Activated CD8-positive, alpha-beta T cell treated with anti-CD3 and anti-CD28 coated beads for 36 hours (primary cell): ENCODE data around the gene NKTR. TPM values are rescaled to one million over a fixed set of nuclear protein-coding genes. Genes with fewer than 3 reads are reported as not detected.

ENCODE experiments used
- ATAC-seq: fragments of 200-7000 bp; cut with Tn5 transposase; one replicate; pipeline ENCODE4 v1.10.0; 2021; ENCODE audit warnings: mild to moderate bottlenecking, moderate library complexity
- CTCF ChIA-PET: fragments of 350-600 bp; sonication (Branson Sonifier 250); formaldehyde crosslinking; loops from one replicate; lab custom pipeline; 2021; ENCODE audit warnings: antibody characterized with exemption; lab: Charles Lee
- POLR2A ChIA-PET: fragments of 350-600 bp; sonication (Branson Sonifier 250); formaldehyde crosslinking; loops from one replicate; lab custom pipeline; 2021; ENCODE audit warnings: antibody characterized with exemption; lab: Charles Lee
- DNase-seq: peaks from one replicate; pipeline ENCODE4 v3.0.0-alpha.2; 2020
- H3K27ac Mint-ChIP-seq: one replicate; pipeline ENCODE4 v1.8.0; 2021; ENCODE audit warnings: mild to moderate bottlenecking, mixed read lengths
- H3K27me3 Mint-ChIP-seq: one replicate; pipeline ENCODE4 v1.8.0; 2021; ENCODE audit warnings: mixed read lengths
- H3K36me3 Mint-ChIP-seq: one replicate; pipeline ENCODE4 v1.8.0; 2021; ENCODE audit warnings: low read depth, mixed read lengths
- H3K4me1 Mint-ChIP-seq: one replicate; pipeline ENCODE4 v1.8.0; 2021; ENCODE audit warnings: low read depth, mixed read lengths
- H3K4me3 Mint-ChIP-seq: one replicate; pipeline ENCODE4 v1.8.0; 2021; ENCODE audit warnings: mild to moderate bottlenecking, moderate library complexity, mixed read lengths
- H3K9me3 Mint-ChIP-seq: one replicate; pipeline ENCODE4 v1.8.0; 2021; ENCODE audit warnings: mixed read lengths
- intact Hi-C: fragments of 100-400 bp; cut with micrococcal nuclease; formaldehyde crosslinking; loops from one replicate; pipeline ENCODE4 v1.10.0; 2022
- total RNA-seq, 2 experiments: library from RNA; stranded (reverse); gene quantifications; one replicate each; pipeline ENCODE4 v1.2.3, GENCODE V29; 2021
- TF ChIP-seq, protein P1 (sequence below): fragments of 200-600 bp; IDR thresholded peaks from one replicate; pipeline ENCODE4 v1.8.0; 2022; ENCODE audit warnings: antibody characterized with exemption, mild to moderate bottlenecking

The NKTR gene
- total RNA-seq, 2 experiments from 2014 or later: 63.4 to 65.9 TPM

DNA sequence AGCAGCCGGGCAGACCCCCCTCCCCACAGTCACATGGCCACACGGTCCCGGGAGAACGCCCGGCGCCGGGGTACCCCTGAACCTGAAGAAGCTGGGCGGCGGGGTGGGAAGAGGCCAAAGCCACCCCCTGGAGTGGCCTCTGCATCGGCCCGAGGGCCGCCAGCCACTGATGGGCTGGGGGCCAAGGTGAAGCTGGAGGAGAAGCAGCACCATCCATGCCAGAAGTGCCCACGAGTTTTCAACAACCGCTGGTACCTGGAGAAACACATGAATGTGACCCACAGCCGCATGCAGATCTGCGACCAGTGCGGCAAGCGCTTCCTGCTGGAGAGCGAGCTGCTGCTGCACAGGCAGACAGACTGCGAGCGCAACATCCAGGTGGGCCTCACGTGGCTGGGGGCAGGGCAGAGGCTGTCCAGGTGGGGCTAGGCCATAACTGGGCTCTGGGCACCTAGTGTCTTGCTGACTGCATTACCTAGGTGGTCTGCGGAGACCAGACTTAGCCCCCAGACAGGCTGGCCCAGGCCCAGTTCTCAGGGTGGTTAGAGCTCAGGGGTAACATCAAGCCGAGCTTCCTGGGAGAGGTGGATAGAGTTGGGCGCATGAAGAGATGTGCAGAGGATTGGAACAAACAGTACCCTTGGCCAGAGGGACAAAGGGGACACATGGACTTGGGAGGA, 59.1 kb downstream of the NKTR start:
- Mint-ChIP-seq H3K36me3 (no peaks in the 10 kb centered on the region), H3K9me3 (no peaks in the 10 kb centered on the region), H3K4me1 (no peaks in the 10 kb centered on the region), H3K27ac (no peak overlapping the region), H3K4me3 (no peak overlapping the region), H3K27me3 (no peaks in the 10 kb centered on the region)
- no peak for DNase-seq
- TF ChIP-seq, protein P1, sequence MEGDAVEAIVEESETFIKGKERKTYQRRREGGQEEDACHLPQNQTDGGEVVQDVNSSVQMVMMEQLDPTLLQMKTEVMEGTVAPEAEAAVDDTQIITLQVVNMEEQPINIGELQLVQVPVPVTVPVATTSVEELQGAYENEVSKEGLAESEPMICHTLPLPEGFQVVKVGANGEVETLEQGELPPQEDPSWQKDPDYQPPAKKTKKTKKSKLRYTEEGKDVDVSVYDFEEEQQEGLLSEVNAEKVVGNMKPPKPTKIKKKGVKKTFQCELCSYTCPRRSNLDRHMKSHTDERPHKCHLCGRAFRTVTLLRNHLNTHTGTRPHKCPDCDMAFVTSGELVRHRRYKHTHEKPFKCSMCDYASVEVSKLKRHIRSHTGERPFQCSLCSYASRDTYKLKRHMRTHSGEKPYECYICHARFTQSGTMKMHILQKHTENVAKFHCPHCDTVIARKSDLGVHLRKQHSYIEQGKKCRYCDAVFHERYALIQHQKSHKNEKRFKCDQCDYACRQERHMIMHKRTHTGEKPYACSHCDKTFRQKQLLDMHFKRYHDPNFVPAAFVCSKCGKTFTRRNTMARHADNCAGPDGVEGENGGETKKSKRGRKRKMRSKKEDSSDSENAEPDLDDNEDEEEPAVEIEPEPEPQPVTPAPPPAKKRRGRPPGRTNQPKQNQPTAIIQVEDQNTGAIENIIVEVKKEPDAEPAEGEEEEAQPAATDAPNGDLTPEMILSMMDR: no peak
- intact Hi-C loops: no loop called here
- ChIA-PET CTCF (interaction anchor here (1.5 kb wide), 1 partner anchor 83 kb away, joined by 3 read pairs; no protein-coding TSS in a partner anchor), POLR2A (no interaction called here)
- ATAC-seq: no peak

DNA sequence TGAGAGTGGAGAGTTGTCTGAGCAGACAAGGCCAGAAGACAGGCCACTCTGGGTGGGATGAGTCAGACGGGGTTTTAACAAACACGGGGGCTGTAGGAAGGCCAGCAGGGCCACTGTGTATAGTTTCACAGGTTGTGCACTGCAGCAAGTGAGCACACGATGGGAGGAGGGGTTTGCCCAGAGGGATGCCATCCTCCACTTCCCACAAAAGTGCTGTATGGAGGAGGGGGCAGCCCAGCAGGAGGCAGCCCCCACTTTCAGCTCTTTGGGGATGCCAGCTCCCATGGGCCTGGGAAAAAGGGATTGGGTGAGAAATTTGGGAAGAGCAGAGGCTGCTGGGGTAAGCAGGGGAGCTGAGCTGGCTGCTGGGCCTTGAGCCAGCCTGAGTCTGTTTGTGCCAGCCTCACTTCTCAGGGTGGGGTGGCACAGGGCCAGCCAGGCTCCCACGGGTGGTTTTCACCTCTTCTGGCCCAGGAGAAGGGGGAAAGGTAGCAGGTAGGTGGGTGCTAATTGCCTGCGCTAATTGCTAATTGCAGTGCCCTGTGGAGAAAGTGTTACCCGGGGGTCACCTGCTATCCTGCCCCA, 59.7 kb downstream of the NKTR start:
- ChIA-PET POLR2A (no interaction called here), CTCF (interaction anchor here (1.5 kb wide), 1 partner anchor 83 kb away, joined by 3 read pairs; no protein-coding TSS in a partner anchor)
- TF ChIP-seq, protein P1: no peak
- Mint-ChIP-seq H3K4me3 (no peak overlapping the region), H3K27me3 (no peaks in the 10 kb centered on the region), H3K9me3 (no peaks in the 10 kb centered on the region), H3K4me1 (no peaks in the 10 kb centered on the region), H3K27ac (no peak overlapping the region), H3K36me3 (no peaks in the 10 kb centered on the region)
- DNase-seq (no peak), ATAC-seq (no peak)
- intact Hi-C loops: no loop called here

DNA sequence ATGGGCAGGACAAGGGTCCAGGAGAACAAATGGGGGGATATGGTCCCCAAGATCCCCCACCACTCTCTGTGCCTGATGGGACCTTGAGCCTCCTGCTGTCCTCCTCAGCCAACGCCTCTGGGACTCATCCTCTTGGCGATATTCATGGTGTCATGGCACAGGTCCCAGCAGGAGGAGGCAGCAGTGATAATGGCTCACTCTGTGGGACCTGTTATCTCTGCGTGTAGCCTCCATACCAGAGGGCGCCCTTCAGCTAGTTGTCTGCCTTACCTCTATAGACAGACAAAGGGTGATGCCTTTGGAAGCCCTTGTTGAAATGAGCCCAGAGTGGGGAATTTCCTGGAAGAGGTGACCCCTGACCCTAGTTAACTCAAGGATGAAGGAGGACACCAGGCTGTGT, 60.4 kb downstream of the NKTR start:
- no peak overlapping the region for H3K27ac Mint-ChIP-seq
- intact Hi-C loops: no loop called here
- peak; percentile 34 for DNase-seq

DNA sequence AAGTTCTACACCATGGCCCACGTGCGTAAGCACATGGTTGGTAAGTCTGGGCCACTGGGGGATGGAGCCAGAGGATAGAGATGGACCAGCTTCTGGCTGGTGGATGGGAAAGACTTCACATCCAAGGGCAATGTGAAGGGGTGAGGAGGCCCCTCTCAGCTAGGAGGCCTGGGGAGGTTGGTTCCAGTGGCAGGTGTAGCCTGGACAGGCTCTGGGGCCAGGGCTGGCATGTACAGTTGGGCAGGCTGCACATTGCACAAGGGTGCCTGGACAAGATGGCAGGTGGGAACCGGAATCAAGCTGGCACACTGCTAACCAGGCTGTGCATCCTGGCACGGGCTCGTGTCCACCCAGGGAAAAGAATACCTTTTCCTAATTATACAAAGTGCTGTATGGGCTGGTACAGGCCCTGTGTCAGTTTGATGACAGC, 61.1 kb downstream of the NKTR start:
- Mint-ChIP-seq H3K4me3 (no peak overlapping the region), H3K4me1 (no peaks in the 10 kb centered on the region), H3K27me3 (no peaks in the 10 kb centered on the region), H3K27ac (no peak overlapping the region), H3K9me3 (no peaks in the 10 kb centered on the region), H3K36me3 (no peaks in the 10 kb centered on the region)
- TF ChIP-seq, protein P1: no peak
- DNase-seq (no peak), ATAC-seq (no peak)
- ChIA-PET CTCF (interaction anchor here (0.8 to 2.1 kb wide), 2 partner anchors 8 to 83 kb away, joined by 3 to 7 read pairs; no protein-coding TSS in a partner anchor), POLR2A (interaction anchor here (0.9 kb wide), 1 partner anchor 13 kb away, joined by 3 read pairs; no protein-coding TSS in a partner anchor)
- intact Hi-C loops: no loop called here

More for the DNA sequence above, 60.4 kb downstream of the NKTR start:
- H3K27me3 Mint-ChIP-seq: no peaks in the 10 kb centered on the region
- H3K4me1 Mint-ChIP-seq: no peaks in the 10 kb centered on the region
- H3K9me3 Mint-ChIP-seq: no peaks in the 10 kb centered on the region
- H3K36me3 Mint-ChIP-seq: no peaks in the 10 kb centered on the region
- ChIA-PET POLR2A (interaction anchor here (0.9 kb wide), 1 partner anchor 13 kb away, joined by 3 read pairs; no protein-coding TSS in a partner anchor), CTCF (interaction anchor here (0.8 to 2.1 kb wide), 2 partner anchors 9 to 83 kb away, joined by 3 to 7 read pairs; no protein-coding TSS in a partner anchor)
- ATAC-seq: peak; percentile 60
- TF ChIP-seq, protein P1: peak; percentile 21
- H3K4me3 Mint-ChIP-seq: no peak overlapping the region
